NCI-H524 treated with DMSO at 0.1 percent for 48 hours (cell line): ENCODE data around the gene SIDT1.

ENCODE experiments used
- DNase-seq: peaks from one replicate; lab custom pipeline; 2025; lab: John Stamatoyannopoulos, UW

SIDT1 gene

DNA sequence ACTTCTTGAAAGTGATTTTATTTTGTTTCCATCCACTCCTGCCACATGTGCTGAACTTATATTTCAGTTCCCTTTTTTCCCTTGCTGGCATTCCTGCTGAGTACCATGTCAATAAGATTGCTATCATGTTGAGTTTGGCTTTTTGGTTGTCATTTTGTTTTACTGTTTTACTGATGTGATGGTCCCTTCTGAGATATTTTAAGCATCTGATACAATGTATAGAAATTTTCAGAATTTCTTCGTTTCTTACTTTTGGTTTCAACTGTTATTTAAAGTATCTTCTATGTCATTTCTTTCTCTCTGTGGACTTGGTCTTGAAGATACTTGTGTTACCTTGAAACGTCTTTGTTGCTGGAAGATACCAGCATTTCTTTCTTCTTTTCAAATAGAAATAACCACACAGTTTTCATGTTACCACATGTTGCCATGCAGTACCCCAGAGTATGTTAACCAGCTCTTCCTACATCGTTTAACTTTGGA is 14.1 kb downstream of the SIDT1 start:
- DNase-seq: no peak

- no peak for DNase-seq
Observed at GRCh38 chr3:113548501-113548900, 16.1 kb downstream of the SIDT1 start.

DNA sequence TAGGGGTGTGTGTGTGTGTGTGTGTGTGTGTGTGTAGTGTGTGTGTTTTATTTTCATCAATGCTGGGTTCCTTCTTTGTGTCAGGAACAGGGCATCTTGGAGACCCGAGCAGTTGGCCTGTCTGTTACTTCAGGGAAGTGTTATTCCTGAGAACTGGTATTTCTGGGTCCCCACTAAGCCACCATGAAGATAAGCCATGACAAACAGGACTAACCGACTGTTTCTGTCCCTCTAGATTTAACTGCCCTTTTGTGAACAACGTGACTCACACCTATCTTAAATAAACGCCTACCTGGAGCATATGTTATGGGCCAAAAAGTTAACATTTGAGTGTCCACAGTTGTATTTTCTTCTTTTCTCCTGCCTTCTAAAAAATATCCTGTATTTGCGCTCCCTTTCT is 19.5 kb downstream of the SIDT1 start:
- no peak for DNase-seq

- DNase-seq: no peak
Observed at GRCh38 chr3:113552851-113553250, 20.5 kb downstream of the SIDT1 start.

DNA sequence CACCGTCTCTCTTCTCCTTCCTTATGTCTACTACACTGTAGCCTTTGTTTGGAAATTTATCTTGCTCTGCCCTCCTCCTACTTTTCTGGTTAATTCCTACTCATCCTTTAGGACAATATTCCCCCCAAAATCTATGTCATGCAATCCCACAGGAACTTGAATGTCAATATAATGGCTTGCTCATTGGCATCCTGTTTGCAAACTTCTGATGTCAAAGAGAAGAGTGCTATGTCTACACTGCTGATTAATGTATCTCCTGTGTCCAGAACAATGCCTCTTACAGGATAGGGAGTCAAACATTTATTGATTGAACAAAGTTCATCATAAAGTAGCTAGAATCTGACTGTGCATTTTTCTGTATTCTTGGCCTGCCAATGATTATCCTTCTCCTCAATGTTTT is 22.8 kb downstream of the SIDT1 start:
- DNase-seq: no peak

DNA sequence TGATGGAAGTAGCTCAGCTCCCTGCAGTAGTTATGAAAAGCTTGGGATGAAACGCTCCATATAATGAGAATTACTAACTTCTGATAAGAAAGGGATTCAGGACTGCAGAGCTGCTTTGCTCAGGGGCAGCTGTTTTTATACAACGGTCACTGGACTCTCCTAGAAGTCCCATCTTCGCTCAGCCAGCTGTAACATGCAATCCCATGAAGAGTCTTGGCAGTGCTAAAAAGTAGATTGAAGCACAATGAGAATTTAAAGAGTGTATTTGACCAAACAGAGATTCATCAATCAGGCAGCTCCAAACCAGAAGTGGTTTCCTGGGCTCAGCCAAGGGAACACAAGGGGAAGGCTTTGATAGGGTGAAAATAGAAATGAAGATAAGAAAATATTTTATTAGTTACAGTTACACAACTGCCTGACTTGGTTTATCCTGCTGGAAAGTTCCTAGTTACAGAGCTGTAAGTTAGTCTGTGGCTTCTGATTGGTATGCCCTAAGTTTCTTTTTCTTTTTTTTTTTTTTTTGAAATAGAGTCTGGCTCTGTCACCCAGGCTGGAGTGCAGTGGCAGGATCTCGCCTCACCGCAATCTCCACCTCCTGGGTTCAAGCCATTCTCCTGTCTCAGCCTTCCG is 24.1 kb downstream of the SIDT1 start:
- DNase-seq: no peak

- DNase-seq: no peak
Observed at GRCh38 chr3:113556946-113557335, 24.6 kb downstream of the SIDT1 start.

DNA sequence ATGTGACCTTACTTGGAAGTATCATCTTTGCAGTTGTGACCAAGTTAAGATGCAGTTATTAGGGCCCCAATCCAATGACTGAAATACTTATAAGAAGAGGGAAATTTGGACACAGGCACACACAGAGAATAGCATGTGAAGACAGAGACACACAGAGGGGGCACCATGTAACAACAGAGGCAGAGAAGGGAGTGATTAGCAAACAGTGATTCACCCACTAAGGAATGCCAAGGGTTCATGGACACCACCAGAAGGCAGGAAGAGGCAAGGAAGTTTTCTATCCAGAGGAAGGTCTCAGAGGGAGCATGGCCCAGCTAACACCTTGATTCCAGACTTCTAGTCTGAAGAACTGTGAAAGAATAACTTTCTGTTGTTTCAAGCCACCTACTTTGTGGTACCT is 25.0 kb downstream of the SIDT1 start:
- DNase-seq: no peak

DNA sequence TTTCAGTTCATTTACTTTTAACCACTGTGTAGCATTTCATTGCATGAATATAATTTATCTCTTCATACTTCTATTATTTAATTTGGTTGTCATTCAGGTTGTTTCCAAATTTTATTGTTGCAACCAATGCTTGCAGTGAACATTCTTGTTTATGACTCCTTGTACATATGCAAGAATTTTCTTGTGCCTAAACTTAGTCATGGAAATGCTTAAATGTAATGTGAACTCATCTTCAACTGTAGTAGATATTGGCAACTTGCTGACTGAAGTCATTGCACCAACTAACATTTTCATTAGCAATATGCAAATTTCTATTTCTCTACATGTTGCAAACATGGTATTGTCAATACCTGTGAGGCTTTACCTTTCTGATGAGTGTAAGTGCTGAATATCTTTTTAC is 26.7 kb downstream of the SIDT1 start:
- DNase-seq: no peak

DNA sequence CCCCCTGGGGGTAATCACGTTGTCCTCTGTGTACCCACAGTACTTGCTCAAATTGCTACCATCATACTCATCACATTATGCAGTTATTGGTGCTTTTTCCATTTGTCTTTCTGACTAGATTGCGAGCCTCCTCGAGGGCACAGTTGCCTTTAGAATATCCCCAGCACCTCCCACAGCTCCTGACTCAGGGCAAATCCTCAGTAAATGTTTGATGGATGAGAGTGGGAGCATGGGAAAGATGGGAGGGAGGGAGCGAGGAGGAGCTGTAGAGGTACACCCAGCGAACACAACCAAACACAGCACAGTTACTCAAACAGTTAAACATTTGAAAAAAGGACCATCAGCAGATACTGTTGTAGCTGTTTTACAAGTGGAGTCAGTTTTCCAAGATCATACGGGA is 27.9 kb downstream of the SIDT1 start:
- DNase-seq: no peak

- no peak for DNase-seq
Observed at GRCh38 chr3:113560831-113561623, 28.7 kb downstream of the SIDT1 start.

- no peak for DNase-seq
Observed at GRCh38 chr3:113565555-113565954, 33.2 kb downstream of the SIDT1 start.

DNA sequence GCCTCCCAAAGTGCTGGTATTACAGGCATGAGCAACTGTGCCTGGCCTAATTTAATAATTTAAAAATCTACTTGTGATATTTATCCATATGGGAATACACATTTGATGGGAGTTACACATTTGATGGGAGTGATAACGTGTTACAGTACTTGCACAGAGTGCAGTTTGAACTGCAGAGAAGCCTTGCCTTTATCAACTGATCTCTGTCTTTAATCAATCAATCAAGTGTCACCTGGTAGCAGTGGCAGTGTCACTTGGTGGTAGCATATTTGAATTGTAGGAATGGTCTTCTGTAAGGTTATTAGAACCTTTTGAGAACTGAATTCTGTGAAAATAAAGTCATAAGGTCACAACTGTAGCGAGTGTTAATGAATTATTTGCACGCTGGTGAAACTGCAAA is 37.8 kb downstream of the SIDT1 start:
- DNase-seq: no peak

DNA sequence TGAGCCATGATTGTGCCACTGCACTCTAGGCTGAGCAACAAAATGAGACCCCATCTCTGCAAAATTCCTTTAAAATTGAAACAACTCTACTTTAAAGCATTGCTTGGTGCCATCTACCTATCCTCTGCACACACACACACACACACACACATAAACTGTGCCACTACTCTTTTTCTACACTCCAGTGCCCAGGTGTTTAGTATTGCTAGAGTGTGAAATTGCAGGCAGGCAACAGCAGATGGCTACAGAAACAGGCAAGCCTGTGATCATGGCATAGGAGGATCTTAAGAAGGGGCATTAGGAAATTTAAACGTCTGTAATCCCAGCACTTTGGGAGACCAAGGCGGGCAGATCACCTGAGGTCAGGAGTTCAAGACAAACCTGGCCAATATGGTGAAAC is 39.0 kb downstream of the SIDT1 start:
- no peak for DNase-seq

DNA sequence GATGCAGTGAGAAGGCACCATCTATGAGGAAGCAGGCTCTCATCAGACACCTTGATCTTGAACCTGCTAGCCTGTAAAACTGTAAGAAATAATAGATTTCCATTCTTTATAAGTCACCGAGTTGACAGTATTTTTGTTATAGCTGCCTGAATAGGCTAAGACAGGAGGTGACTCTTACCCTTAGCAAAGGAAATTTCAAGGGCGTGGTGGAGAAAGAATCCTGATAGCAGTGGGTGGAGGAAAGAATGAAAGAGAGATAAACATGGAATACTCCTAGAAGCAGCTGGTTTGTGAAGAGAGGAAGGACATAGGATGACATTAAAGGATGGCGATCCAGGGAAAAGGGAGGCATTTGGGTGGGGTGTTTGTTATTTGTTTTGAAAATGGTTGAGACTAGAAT is 41.4 kb downstream of the SIDT1 start:
- no peak for DNase-seq

DNA sequence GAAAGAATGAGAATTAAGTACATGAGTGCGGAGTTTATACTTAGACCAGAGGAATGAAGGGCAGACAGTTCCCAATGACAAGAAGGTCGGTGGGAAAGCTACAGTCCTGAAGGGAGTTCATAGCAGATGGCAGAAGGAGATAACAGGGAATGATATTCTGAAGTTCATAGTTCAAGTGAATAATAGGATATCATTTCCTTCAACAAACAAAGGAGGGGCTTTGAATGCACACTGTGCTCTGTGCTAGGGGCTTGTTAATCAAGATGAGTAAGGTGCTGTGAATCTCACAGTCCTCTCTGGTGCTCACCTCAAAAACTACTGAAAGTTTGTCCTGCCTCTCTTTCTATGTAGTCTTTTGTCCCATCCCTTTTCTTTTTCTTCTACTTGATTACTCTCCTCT is 41.9 kb downstream of the SIDT1 start:
- DNase-seq: no peak

DNA sequence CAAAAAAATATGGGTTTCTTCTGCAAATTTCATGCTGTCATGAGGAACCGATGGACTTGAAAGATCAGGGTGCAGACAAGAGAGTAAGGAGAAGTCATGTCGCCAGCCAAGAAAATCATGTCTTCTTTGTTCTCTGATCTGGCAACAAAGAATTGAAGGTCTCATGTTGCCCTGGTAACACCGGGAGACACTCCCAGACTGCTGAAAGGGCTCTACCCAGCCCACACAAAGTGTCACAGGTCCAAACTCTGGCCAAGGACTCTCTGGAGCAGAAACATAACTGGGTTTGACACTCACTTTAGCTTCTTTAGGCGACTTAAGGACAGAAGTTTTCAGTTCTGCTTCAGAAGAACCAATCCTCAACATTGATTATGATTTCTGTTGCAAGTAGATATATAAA is 42.9 kb downstream of the SIDT1 start:
- DNase-seq: no peak

DNA sequence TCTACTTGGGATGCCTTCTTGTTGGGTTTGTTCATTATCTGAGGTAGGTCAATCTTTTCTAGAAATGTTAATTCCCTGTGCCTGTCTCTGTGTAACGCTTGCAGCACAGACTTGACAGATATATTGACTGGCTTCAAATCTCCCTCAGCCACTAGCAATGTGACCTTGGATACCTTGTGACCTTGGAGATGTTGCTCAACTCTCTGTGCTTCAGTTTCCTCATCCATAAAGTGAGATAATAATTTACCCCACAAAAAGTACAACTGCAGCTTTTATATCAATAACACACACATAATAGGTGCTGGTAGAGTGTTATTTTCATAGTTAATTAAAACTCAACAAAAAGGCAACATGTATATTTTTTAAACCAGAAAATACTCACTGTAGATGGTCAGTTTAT is 52.9 kb downstream of the SIDT1 start:
- DNase-seq: no peak

DNA sequence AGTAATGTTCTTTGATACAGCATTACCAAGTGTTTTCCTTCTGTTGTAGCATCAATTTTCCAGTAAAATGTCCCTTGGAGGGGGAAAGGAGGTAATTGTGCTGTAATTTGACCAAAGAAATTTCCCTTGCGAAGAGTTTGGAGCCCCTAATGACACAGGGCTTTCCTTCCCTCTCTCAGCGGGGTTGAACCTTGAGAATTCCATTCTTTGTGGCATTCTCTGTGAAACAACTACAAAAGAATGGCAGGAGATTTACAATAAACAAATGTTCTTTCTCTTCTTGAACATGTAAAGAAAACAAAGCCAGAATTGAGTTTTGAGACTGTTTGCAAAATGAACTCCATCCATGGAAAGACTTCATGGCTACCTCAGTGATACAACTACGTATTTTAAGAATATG is 53.4 kb downstream of the SIDT1 start:
- DNase-seq: no peak

DNA sequence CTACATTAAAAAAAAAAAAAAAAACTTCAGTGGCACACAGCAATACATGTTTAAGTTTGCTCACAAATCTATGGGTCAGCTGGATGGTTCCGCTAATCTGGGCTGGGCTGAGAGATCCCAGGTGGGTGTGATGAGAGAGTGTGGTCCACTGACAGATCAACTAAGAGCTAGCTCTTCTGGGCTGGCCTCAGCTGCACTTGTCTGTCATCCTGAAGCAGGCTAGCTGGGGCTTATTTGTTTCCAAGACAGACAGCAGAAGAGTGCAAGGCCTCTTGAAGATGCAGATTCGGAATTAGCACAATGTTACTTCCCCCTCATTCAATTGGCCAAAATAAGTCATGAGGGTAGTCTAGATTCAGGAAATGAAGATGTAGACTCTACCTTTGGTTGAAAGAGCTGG is 56.5 kb downstream of the SIDT1 start:
- DNase-seq: no peak

DNA sequence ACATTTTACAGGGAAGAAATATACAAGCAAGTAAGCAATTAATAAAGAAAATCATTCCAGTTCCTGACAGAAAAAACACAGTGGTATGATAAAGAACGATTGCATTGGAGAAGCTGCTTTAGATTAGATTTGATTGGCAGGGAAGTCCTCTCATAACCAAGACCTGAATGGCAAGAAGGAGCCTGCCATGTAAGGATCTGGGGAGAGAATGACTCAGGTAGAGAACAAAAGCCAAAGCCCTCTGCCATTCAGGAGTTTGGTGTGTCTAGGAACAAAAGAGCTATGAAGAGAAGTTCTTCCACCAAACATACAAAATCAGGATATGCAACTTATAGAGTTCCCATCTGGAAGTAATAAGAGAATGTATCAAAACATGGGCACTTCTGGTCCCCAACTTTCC is 57.6 kb downstream of the SIDT1 start:
- DNase-seq: no peak

DNA sequence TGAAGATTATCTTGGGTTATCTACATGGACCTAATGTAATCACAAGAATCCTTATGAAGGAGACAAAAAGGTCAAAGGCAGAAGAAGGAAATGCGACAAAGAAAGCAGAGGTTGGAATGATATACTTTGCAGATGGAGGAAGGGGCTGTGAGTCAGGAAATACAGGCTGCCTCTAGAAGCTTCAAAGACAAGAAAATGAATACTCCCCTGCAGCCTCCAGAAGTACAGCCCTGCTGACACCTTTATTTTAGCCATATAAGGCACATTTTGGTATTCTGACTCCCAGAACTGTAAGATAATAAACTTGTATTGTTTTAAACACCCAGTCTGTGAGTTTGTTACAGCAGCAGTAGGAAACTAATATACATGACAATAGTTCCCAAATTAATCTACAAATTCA is 58.6 kb downstream of the SIDT1 start:
- no peak for DNase-seq

DNA sequence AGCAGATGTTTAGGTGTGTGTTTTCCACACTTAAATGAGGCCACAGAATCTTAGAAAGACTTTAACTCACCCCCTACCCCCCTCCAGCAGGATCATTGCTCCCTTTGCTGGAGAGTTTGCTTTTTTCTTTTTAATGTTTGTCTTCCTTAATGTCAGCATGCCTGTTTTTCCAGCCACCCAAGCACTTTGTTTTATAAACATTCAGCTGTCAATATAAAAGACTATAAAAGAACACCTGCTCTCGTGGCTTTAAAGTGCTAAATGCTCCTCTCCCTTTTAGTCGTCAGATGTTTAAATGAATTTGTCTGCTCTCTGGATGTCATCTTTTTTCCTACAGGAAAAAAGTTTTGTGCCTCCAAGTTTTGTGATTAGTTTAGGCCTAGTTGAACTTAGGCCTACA is 61.7 kb downstream of the SIDT1 start:
- no peak for DNase-seq
